HG02884 (cell line): Measurements from ENCODE around the gene DNAJB11.
"Not testable (repeated sequence)": the region's sequence is repeated elsewhere in the genome, so short reads cannot be mapped to it uniquely, and the experiment has no call there.

Source experiments
- ATAC-seq: cut with Tn5 transposase; IDR thresholded peaks from one replicate; pipeline ENCODE4 v1.9.1; 2021; ENCODE audit warnings: mild to moderate bottlenecking, moderate library complexity; ENCODE audit not compliant: unreplicated experiment

The DNAJB11 gene

DNA sequence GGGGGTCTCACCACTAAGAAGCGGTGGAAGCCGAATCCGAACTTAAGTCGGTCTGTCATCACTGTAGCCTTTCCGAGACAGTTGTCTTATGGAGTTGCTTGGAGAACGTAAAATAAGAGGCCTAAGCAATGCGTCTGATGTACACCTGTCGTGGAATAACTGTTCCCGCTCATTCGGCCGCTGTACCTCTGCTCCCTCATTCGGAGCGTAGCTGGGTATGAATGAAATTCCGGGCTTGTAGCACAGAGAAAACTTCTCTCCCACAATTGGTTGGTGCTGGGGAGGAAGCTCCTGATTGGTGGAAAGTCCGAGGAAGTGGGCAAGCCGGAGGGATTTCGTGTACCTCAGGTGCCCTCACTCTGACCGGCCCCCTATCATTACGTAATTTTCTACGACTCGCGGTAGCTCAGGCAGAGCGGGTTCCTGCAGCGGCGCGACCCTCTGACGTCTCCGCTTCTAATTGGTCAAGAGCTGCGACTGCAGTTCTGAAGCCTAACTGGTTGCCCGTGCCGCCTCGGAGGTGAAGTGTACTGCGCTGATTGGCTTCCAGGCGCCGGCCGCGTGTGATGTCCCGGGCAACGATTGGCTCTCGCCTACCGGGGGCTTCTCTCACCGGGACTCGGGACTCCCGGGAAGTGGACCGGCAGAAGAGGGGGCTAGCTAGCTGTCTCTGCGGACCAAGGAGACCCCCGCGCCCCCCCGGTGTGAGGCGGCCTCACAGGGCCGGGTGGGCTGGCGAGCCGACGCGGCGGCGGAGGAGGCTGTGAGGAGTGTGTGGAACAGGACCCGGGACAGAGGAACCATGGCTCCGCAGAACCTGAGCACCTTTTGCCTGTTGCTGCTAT, at the start of gene DNAJB11:
Gene DNAJB11, plus strand, starts transcription at position 625 of the 845 bp plus-strand sequence. Its CDS starts 178 bp downstream, at position 803.
- ATAC-seq = peak; percentile 83

- peak; percentile 55 for ATAC-seq
These were observed 49.3 kb upstream of the DNAJB11 start for GRCh38 chr3:186520957-186521842.

DNA sequence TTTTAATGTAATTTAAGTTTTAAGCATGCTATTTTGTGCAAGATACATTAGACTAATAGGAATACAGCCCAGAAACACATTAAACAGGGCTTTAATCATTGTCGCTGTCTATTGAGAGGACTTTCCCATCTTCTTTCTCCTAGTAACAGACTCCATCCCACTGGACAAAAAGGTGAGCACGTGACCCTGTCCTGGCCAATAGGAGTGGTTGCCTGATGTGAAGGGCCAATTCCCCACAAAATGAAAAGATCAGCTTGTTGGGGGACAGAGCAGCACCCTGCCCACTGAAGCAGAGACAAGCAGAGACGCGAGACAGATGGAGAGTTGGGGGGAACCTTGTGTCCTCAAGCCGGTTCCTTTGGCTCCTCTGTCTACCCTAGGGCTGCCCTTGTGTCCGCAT, 47.5 kb upstream of the DNAJB11 start:
- ATAC-seq = no peak

DNA sequence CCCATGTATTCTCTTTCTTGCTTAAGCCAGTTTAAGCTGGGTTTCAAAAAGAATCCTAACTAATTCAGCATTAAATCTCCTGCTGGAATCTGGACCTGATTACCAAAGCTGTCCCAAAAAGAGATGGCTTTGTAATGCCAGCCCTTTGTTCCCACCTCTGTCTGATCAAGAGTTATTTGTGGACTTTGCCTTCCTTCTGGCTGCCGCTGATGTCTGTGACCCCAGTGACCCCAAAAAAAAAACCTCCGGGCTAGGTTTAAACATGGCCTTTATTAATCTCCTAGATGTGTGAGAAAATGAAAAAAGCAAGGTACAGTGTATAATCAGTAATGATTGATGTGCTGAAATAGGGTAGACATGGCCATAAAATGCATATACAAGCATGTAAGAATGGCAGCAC, 47.1 kb upstream of the DNAJB11 start:
- ATAC-seq = no peak

DNA sequence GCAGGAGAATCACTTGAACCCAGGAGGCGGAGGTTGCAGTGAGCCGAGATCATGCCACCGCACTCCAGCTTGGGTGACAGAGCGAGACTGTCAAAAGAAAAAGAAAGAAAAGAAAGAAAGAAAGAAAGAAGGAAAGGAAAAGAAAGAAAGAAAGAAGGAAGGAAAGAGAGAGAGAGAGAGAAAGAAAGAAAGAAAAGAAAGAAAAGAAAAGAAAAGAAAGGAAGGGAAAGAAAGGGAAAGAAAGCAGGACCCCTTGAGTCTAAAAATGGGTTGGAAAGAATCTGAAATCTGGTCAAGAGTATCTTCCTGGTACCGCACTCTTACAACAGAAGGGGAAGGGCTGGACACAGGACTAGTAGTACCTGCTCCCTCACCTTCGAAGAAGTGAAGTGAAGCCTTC, 45.9 kb upstream of the DNAJB11 start:
- ATAC-seq = no peak

DNA sequence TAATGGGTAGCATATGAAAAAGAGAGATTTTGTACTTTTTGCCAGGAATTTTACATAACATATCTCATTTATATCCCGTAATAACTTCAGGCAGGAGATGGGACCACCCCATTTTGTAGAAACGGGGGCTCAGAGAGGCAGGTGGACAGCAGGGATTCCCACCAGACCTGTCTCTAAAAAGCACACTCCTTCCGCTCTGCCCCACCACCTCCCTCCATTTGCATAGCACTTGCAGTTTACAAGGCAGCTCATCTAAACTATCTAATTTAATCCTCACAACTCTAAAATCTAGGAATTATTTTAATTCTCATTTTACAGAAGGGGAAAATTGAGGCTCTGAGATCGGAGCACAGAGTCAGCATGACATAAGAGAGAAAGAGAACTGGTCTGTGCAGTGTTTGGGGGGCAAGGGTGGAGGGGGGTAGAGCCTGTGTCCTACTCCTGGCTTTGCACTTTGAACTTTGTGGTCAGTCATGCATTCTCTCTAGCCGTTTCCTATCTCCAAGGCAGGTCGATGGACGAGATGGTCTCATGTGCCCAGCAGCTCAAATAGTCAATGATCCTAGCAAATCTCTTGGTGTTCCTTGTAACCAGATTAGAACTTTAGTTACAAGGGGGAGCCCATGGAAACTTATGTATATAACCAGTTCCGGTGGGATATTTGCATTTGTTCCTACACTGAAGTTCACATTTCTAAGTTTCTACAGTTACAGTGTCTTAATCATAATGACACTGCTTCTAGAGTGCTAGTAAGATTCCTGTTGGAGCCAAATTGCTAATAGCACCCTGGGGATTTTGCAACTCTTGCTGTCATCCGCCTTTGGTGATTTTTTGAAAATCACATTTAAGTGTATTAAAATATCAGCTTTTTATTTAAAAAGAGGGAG, 44.9 kb upstream of the DNAJB11 start:
- no peak for ATAC-seq

- no peak for ATAC-seq
These were observed 44.3 kb upstream of the DNAJB11 start for GRCh38 chr3:186526256-186526606.

GRCh38 chr3:186529201-186529999, 41.1 kb upstream of the DNAJB11 start:
- no peak for ATAC-seq

DNA sequence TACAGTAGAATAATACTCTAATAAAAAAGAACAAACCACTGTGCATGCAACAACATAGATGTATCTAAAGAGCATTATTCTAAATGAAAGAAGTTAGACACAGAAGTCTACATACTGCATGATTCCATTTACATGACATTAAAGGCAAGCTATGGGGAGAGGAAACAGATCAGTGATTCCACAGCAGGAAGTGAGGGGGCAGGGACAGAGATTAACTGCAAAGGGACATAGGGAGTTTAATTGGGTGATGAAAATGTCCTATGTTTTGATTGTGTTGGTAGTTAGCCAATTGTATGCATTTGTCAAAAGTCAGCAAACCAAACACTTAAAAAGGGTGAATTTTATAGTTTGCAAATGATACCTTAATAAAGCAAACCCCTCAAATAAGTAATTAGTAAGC, 40.1 kb upstream of the DNAJB11 start:
- no peak for ATAC-seq

DNA sequence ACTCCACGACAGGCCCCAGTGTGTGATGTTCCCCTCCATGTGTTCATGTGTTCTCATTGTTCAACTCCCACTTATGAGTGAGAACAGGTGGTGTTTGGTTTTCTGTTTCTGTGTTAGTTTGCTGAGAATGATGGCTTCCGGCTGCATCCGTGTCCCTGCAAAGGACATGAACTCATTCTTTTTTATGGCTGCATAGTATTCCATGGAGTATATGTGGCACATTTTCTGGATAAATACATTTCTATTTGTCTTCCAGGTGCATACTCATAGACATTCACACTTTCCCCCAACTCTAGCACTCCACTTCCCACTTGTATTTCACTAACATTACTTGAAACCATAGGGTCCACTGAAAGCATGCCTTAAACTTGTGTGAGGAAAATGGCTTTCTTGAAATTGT, 38.8 kb upstream of the DNAJB11 start:
- not testable (repeated sequence) for ATAC-seq

- ATAC-seq = no peak
These were observed 37.9 kb upstream of the DNAJB11 start for GRCh38 chr3:186532598-186533072.

GRCh38 chr3:186534113-186534669, 36.3 kb upstream of the DNAJB11 start:
- ATAC-seq = peak; percentile 88

GRCh38 chr3:186536883-186537844, 33.4 kb upstream of the DNAJB11 start:
- no peak for ATAC-seq

DNA sequence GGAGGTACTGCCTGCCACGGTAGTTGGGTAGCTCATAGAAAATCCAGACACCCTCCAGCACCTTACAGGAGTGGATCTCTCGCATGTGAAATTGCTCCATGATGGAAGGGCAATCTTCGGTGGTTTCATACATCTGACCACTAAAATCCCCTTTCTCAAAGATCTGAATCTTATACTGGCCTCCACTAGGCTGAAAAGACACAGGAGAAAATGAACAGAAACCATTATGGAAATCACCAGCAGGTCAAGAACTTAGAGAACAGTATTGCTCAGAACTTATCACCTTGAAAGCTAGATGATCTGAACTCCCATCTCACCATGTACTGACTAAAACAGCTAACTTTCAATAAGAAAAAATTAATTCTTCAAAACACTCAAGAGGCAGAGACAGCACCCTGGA, 31.7 kb upstream of the DNAJB11 start:
- no peak for ATAC-seq

DNA sequence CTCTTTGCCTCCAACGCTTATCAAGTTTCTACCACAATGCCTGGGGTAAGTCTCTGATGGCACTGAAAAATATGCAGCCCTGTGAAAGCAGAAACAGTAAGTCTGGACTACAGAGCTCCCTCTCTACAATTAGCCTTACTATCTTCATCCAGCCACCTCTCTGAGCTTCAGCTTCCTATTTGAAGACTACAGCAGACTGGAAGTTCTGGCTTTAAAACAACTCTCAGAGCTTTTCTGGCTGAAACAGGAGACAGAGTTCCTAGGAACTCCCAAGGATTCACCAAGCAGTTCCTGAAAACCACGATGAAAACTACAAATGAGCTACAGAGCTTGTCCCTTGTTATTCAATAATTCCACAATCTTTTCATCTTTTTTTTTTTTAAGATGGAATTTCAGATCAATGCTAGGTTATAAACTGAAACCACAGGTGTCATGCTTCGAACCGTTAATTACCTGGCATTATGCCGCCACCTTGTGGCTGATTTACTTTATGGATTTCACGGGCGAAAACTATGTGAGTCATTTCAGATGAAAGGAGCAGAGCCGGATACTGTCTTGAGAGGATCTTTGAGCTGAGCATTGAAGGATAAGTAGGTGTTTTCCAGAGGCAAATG, 30.2 kb upstream of the DNAJB11 start:
- ATAC-seq = peak; percentile 65

DNA sequence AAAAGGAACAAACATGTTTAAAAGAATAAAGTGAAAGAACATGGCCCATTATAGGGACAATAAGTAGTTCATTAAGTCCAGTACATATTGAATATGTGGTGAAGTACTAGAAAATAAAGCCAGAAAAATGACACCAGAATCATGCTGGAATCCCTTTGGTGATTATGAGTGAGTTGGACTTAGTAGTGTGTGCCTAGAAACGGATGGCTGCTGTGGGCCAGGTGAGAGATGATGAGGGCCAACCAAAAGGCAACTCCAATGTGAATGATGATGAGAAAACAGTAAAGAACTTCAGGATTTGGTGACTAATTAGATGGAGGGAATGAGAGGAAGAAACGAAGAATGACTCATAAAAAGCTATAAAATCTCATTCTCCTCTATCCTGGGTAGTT, 29.7 kb upstream of the DNAJB11 start:
- peak; percentile 9 for ATAC-seq

- ATAC-seq = no peak
These were observed 26.2 kb upstream of the DNAJB11 start, which contains the start of gene CRYGS for GRCh38 chr3:186544281-186544680. Gene CRYGS (minus strand): TSS chr3:186544380. CDS start chr3:186544326, 54 bp downstream.

- ATAC-seq = no peak
These were observed 21.0 kb upstream of the DNAJB11 start for GRCh38 chr3:186549497-186549896.
